Activated CD8-positive, alpha-beta memory T cell treated with anti-CD3 and anti-CD28 coated beads, Interleukin-2, amount 50 U/mL, for 24 hours (primary cell): Measurements from ENCODE around the gene ZNF274.
A peak's percentile ranks its signal among the peaks of the same experiment; 100 is the strongest.
"Not testable (repeated sequence)": the region's sequence is repeated elsewhere in the genome, so short reads cannot be mapped to it uniquely, and the experiment has no call there.

Experiments used
- DNase-seq: peaks from one replicate; pipeline ENCODE4 v3.0.0-alpha.2; 2020; ENCODE audit errors: extremely low read depth

The ZNF274 gene

DNA sequence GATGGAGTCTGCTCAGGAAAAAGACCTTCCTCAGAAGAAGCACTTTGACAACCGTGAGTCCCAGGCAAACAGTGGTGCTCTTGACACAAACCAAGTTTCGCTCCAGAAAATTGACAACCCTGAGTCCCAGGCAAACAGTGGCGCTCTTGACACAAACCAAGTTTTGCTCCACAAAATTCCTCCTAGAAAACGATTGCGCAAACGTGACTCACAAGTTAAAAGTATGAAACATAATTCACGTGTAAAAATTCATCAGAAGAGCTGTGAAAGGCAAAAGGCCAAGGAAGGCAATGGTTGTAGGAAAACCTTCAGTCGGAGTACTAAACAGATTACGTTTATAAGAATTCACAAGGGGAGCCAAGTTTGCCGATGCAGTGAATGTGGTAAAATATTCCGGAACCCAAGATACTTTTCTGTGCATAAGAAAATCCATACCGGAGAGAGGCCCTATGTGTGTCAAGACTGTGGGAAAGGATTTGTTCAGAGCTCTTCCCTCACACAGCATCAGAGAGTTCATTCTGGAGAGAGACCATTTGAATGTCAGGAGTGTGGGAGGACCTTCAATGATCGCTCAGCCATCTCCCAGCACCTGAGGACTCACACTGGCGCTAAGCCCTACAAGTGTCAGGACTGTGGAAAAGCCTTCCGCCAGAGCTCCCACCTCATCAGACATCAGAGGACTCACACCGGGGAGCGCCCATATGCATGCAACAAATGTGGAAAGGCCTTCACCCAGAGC is 29.6 kb downstream of the ZNF274 start:
- DNase-seq: no peak

GRCh38 chr19:58213075-58213369 is 30.2 kb downstream of the ZNF274 start:
- no peak for DNase-seq

DNA sequence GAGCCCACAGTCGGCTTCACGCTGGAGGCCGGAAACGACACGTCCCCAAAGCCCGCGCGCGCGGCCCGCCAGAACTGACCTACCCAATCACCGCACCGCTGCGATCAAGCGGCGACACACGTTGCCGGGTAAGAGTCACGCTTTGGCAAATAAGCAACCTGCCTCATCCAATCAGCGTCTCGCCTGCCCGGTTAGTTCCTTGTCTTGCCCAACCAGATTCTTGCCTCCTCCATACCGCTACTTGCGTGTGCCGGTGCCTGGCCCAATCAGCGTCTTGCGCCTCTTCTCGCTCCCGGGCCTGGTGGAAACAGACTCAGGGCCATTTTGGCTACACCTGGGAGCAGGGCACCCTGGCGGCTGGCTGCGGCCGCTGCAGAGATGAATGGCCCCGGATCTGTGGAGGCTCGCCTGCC is 34.2 kb downstream of the ZNF274 start:
- DNase-seq: no peak

DNA sequence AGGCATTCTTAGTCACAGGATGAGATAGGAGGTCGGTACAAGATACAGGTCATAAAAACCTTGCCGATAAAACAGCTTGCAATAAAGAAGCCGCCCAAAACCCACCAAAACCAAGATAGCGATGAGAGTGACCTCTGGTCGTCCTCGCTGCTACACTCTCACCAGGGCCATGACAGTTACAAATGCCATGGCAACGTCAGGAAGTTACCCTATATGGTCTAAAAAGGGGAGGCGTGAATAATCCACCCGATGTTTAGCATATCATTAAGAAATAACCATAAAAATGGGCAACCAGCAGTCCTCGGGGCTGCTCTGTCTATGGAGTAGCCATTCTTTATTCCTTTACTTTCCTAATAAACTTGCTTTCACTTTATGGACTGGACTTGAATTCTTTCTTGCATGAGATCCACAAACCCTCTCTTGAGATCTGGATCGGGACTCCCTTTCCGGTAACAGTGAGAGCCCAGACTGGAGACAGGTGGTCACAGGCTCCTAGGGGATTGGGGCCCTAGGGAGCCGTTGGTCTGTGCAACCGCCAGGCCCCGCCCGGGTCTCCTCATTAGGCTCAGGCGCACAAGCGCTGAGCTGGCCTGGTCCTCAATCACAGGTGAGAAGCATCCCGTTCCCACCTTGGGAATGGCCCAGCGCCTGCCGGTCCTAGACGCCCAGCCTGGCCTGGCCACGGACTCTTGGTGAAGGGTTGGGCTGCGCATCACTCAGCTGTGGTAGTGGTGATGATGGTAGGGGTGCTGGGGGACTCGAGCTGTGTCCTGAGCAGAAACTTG is 34.9 kb downstream of the ZNF274 start:
- DNase-seq: no peak

DNA sequence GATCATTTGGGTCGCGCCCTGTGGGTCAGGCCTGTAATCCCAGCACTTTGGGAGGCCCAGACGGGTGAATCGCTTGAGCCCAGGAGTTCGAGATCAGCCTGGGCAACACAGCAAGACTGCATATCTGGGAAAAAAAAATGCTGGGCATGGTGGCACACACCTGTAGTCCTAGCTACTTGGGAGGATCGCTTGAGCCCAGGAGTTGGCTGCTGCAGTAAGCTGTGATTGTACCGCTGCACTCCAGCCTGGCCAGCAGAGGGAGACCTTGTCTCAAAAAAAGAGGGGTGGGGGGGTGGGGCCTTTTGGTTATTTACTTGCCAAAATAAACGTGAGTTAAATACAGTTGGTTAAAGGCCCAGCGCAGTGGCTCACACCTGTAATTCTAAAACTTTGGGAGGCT is 36.0 kb downstream of the ZNF274 start:
- no peak for DNase-seq

DNA sequence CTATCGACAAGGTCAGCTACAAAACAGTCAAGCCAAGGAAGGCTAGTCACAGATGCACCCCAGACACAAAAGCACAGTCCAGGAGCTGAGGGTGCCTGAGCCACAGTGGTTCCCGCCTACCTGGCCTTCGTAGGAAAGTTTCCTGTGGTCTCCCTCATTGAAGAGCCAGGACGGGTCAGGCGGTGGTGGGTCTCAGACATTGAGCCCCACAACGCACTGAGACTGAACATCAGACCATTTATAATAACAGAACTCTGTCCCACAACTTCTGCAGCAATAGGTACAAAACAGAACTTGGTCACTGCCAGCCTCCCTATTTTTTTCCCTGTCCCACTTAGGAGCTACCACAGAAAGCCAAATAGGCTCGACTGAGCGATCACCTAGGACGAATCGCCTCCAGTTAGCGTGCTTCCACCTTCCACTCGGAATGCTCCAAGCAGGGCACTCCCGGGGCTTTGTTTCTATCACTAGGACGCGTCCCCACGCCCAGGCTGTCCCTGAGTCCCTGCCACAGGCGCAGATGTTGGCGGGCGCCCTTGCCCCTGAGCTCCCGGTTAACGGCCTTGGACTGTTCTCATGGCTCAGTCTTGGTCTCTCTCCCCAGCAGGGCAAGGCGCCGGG is 45.2 kb downstream of the ZNF274 start:
- DNase-seq: no peak

DNA sequence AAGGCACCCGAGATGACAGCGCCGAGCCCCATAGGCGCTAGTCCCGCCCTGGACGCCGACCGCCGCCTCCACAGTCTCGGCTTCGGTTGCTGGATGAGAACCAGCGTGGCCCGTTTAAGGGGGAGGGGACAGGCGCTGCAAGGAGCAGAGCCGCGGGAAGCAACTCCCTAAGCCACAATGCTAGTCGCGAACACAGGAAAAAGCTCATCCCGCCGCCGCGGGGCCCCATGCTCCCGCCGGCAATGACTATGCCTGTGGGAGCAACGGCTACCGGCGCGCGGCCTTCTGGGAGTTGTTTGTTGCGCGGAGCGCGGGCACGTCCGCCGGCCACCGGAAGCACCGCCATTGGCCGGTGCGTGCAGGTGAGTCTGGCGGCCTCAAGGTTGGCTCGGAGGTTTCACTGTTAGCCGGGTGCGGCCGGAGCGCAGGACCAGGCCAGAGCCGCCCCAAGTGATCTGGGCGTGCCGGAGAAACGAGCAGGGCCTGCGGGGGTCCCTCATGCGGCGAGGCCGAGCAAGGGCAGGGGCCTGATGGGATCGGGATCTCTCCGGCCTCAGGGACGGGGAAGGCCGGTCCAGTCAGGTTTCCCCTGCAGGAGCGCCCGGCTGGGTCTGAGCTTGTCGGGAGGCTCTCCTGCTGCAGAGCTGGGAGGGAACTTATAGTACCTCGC is 45.9 kb downstream of the ZNF274 start, which contains the start of gene ZNF544:
Gene ZNF544, plus strand, starts transcription at position 330 of the 670 bp plus-strand sequence. CDS start 15,110 bp downstream, outside the sequence.
- peak; percentile 20 for DNase-seq

GRCh38 chr19:58229255-58229639 is 46.4 kb downstream of the ZNF274 start:
- no peak for DNase-seq

DNA sequence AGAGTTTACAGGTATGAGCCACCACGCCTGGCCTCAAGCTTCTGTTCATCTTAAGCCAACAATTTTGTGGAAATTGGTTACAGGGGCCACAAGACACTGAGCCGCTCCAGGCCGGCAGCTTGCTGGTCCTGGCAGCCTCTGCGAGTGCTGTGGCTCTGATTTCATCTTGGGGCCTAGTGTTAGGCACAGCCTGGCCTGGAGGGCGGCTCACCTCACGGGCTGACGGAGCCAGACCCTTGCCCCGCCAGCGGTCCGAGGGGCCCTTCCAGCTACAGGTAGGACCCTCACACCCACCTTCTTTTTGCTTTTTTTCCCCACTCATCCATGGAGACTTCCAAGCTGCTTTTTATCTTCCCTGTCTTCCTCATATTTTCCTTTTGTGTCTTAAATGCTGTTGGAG is 54.5 kb downstream of the ZNF274 start:
- DNase-seq: no peak

DNA sequence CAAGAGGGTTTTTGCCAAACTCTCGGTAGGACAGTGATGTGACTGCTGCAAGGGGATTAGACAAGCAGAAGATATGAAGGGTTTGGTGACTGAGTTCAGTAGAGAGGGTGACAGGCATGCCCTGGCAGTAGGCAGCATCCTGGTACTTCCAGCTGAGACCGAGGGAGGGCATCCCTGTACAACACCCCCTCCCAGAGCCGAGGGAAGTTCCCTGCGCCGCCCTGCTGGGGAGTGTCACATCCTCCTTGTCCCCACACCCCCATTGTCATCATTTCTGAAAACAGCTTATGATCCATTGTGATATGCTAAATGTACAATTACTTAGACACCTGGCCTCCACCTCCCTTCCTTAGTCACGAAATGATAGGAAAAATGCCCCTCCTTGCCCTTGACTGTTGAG is 60.5 kb downstream of the ZNF274 start:
- DNase-seq: no peak

DNA sequence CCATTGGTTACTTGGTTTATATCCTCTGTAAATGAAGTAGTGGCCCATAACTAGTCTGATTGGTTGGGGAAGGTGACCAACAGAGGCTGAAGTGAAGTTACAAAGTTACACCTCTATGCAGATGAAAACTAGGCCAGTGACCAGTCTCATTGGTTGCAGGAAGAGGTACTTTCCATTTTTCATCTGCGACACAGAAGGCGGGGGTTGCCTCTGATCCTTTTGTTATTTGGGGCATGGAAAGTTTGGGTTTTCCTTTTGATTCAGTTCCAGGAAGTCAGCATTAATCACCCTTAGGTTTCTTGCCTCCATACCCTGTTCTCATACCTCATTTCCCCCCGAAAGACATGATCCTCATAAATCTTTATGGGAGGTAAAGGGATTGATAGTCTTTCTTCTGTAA is 66.0 kb downstream of the ZNF274 start:
- no peak for DNase-seq

DNA sequence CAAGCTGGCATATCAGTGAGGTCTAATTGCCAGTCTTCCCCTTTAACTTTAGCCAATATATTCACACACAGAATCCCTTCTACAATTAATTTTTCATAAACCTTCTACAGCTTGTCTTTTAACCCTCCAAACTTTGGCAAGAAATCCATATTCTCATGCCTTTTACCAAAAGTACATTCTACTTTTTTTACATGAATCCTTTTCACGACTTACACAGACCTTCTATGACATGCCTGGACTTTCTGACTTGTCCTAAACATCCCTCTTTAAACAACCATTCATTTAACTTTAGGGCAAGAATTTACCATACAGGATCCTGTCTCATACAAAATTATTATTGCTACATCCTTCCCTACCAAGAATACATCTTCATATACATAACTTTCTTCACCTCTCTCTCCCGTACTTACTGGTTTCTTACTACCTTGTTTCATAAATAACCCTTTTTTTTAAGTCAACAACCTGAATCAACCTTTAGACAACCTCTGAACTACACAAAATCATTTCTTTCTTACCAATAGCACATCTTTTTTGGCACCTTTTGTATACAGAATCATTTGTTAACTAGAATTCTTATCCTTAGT is 69.3 kb downstream of the ZNF274 start:
- DNase-seq: no peak

DNA sequence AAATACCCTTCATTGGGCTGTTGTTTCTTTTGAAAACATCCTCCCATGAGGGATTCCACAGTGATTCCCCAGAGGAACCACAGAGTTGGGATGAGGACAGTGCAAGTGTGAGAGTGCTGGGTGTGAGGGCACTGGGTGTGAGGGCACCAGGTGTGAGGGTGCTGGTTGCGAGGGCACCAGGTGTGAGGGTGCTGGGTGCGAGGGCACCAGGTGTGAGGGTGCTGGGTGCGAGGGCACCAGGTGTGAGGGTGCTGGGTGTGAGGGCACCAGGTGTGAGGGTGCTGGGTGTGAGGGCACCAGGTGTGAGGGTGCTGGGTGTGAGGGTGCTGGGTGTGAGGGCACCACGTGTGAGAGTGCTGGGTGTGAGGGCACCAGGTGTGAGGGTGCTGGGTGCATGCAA is 75.4 kb downstream of the ZNF274 start:
- not testable (repeated sequence) for DNase-seq

DNA sequence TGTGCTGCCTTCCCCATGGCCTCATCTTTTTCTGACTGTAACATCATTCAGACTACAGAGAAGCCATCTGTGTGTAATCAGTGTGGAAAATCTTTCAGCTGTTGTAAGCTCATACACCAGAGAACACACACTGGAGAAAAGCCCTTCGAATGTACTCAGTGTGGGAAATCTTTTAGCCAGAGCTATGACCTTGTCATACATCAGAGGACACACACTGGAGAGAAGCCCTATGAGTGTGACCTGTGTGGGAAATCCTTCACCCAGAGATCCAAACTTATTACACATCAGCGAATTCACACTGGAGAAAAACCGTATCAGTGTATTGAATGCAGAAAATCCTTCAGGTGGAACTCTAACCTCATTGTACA is 78.7 kb downstream of the ZNF274 start:
- no peak for DNase-seq

- DNase-seq: no peak
Observed at GRCh38 chr19:58261968-58262921, 79.4 kb downstream of the ZNF274 start.

DNA sequence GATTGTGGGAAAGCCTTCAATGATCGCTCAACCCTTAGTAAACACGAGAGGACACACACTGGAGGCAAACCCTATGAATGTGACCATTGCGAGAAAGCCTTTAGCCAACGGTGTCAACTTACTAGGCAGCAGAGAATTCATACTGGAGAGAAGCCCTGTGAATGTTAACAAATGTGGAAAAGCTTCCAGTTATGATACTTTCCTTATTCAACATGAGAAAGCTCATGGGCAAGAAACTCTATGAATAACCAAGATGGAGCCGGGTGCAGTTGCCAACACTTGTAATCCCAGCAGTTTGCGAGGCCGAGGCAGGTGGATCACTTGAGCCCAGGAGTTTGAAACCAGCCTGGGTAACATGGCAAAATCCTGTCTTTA is 80.0 kb downstream of the ZNF274 start:
- DNase-seq: no peak
